Tibial nerve (tissue), 4 donors: ENCODE measurements around the gene LGR6. TPM values are rescaled to one million over a fixed set of nuclear protein-coding genes. Genes with fewer than 3 reads are reported as not detected.
"Not testable (repeated sequence)": the region's sequence is repeated elsewhere in the genome, so short reads cannot be mapped to it uniquely, and the experiment has no call there.

Experiments used
- DNase-seq, 2 donors: peaks; one replicate each; pipeline ENCODE4 v3.0.0-alpha.2; 2019; ENCODE audit warnings: low spot score in 2 of 2
- H3K27ac ChIP-seq, 4 donors: fragments of 200-600 bp; sonication (generic) in 3 of 4; one replicate each; pipeline ENCODE4 v1.5.1; 2017 to 2019; ENCODE audit warnings: mild to moderate bottlenecking in 1 of 4
- H3K27me3 ChIP-seq, 2 donors: fragments of 200-600 bp; sonication (generic) in 1 of 2; one replicate each; pipeline versions ENCODE4 v1.5.1 to v1.6.0; 2017 to 2019
- H3K36me3 ChIP-seq, 3 donors: fragments of 200-600 bp; sonication (generic); one replicate each; pipeline ENCODE4 v1.5.1; 2018 to 2019
- H3K4me1 ChIP-seq, 4 donors: fragments of 200-600 bp; sonication (generic) in 3 of 4; one replicate each; pipeline ENCODE4 v1.5.1; 2017 to 2019
- H3K4me3 ChIP-seq, 4 donors: fragments of 200-600 bp; sonication (generic) in 3 of 4; one replicate each; pipeline ENCODE4 v1.5.1; 2017 to 2019; ENCODE audit warnings: mild to moderate bottlenecking in 1 of 4, moderate library complexity in 1 of 4
- H3K9me3 ChIP-seq, 4 donors: fragments of 200-600 bp; sonication (generic) in 3 of 4; one replicate each; pipeline ENCODE4 v1.5.1; 2017 to 2019
- EP300 ChIP-seq, 2 donors: sonication (generic); formaldehyde crosslinking; IDR thresholded peaks; one replicate each; pipeline ENCODE4 v1.6.1; 2017; ENCODE audit warnings: antibody characterized with exemption in 2 of 2, mild to moderate bottlenecking in 1 of 2
- POLR2A ChIP-seq, 2 donors: fragments of 450-650 bp; IDR thresholded peaks; one replicate each; pipeline ENCODE4 v1.6.1; 2017; ENCODE audit warnings: antibody characterized with exemption in 2 of 2, mild to moderate bottlenecking in 2 of 2, moderate library complexity in 2 of 2
- WGBS, 2 donors: methylation state at CpG; one replicate each; pipeline ENCODE4 v1.1.5; 2018; 5-methylcytosine and 5-hydroxymethylcytosine counted together
- total RNA-seq, 4 donors: library from RNA; depleted of rRNA; stranded (reverse); fragments of >200 nt; gene quantifications; one replicate each; pipeline ENCODE4 v1.1.0, GENCODE V29; 2016
- TF ChIP-seq, protein P1 (sequence below), 5 experiments: fragments of 200-600 bp in 3 of 5; fragments of 450-650 bp in 2 of 5; sonication (generic) in 3 of 5; IDR thresholded peaks; one replicate each; pipeline ENCODE4 v1.5.1; 2016 to 2019; ENCODE audit warnings: antibody characterized with exemption in 5 of 5, mild to moderate bottlenecking in 3 of 5, moderate library complexity in 2 of 5

The LGR6 gene
- total RNA-seq, 4 donors from 2014 or later = 0.42 TPM; not detected in 3

DNA sequence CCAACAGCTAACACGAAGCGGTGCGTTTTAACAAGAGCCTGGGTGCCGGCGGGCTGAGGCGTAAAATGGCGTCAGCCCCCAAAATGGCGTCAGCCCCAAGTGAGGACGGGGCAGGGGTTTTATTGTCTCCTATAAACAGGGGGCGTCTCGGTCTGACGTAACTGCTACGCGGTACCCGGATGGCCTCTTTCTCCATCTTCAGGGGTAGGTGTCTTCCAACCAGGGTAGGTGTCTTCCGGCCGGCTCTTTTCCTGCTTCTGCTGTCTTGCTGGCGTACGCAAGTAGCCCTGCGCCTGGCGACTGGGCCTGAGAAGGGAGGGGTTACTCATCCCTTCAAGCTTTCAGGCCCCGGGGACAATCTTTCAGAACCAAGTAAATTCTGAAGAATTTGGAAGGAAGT is 45.3 kb downstream of the LGR6 start:
- H3K4me1 ChIP-seq = no peaks in the 10 kb centered on the region

DNA sequence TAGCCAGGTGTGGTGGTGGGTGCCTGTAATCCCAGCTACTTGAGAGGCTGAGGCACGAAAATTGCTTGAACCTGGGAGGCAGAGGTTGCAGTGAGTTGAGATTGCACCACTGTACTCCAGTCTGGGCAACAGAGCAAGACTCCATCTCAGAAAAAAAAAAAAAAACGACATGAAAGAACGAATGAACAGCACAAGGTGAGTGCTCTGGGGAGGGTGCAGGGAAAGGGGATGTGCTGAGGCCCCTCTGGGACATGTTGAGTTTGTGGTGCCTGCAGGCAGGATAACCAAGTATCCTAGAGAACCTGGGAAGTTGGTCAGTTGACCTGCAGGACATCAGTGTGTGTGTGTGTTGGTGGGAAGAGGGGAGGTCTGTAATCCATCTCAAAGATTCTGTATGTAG is 46.6 kb downstream of the LGR6 start:
- peaks cover 0 to 24% of the 10 kb centered on the region in 2 donors for H3K27me3 ChIP-seq
- H3K4me1 ChIP-seq, H3K36me3 ChIP-seq, H3K27ac ChIP-seq, H3K9me3 ChIP-seq, DNase-seq, H3K4me3 ChIP-seq: not testable (repeated sequence)
- WGBS, 2 donors = 64 to 73% methylated on average over 3 of the region's 3 CpGs

More for the DNA sequence above, 45.3 kb downstream of the LGR6 start:
- TF ChIP-seq POLR2A (IDR thresholded peaks at IDR 0.05) = no peak
- TF ChIP-seq, protein P1, sequence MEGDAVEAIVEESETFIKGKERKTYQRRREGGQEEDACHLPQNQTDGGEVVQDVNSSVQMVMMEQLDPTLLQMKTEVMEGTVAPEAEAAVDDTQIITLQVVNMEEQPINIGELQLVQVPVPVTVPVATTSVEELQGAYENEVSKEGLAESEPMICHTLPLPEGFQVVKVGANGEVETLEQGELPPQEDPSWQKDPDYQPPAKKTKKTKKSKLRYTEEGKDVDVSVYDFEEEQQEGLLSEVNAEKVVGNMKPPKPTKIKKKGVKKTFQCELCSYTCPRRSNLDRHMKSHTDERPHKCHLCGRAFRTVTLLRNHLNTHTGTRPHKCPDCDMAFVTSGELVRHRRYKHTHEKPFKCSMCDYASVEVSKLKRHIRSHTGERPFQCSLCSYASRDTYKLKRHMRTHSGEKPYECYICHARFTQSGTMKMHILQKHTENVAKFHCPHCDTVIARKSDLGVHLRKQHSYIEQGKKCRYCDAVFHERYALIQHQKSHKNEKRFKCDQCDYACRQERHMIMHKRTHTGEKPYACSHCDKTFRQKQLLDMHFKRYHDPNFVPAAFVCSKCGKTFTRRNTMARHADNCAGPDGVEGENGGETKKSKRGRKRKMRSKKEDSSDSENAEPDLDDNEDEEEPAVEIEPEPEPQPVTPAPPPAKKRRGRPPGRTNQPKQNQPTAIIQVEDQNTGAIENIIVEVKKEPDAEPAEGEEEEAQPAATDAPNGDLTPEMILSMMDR (IDR thresholded peaks at IDR 0.05) = no peak
- no peak for TF ChIP-seq EP300 (IDR thresholded peaks at IDR 0.05)
- Histone ChIP-seq H3K9me3 (no peaks in the 10 kb centered on the region), H3K36me3 (no peaks in the 10 kb centered on the region), H3K27me3 (peaks cover 0 to 24% of the 10 kb centered on the region in 2 donors), H3K4me3 (no peak overlapping the region), H3K27ac (no peak overlapping the region)
- DNase-seq = no peak
- WGBS, 2 donors = 88 to 89% methylated on average over 22 of the region's 22 CpGs

DNA sequence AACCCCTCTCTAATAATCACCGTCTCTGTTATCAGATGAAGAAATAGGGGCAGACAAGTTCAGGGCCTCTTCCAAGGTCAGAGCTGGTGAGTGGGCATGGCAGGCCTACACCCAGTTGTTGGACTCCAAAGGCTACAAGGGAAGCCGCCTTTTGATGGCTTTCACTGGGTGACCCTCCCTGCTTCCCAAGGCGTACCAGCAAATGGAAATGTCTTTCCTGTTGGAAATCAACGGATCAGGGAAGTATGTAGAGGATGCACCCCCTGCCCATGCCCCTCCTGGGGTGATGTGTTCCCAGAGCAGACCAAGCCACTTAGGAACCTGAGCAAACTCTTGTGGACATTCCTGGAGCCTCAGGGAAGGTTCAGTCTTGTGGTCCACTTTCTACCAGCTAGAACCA is 47.4 kb downstream of the LGR6 start:
- no peak overlapping the region for H3K4me3 ChIP-seq
- no peak for DNase-seq
- TF ChIP-seq, protein P1 (IDR thresholded peaks at IDR 0.05) = no peak
- TF ChIP-seq EP300 (IDR thresholded peaks at IDR 0.05) (no peak), POLR2A (IDR thresholded peaks at IDR 0.05) (no peak)
- H3K4me1 ChIP-seq = no peaks in the 10 kb centered on the region
- peaks cover 0 to 24% of the 10 kb centered on the region in 2 donors for H3K27me3 ChIP-seq
- 86 to 87% methylated on average over 4 of the region's 4 CpGs for WGBS, 2 donors
- no peak overlapping the region for H3K27ac ChIP-seq
- H3K36me3 ChIP-seq = no peaks in the 10 kb centered on the region
- no peaks in the 10 kb centered on the region for H3K9me3 ChIP-seq

DNA sequence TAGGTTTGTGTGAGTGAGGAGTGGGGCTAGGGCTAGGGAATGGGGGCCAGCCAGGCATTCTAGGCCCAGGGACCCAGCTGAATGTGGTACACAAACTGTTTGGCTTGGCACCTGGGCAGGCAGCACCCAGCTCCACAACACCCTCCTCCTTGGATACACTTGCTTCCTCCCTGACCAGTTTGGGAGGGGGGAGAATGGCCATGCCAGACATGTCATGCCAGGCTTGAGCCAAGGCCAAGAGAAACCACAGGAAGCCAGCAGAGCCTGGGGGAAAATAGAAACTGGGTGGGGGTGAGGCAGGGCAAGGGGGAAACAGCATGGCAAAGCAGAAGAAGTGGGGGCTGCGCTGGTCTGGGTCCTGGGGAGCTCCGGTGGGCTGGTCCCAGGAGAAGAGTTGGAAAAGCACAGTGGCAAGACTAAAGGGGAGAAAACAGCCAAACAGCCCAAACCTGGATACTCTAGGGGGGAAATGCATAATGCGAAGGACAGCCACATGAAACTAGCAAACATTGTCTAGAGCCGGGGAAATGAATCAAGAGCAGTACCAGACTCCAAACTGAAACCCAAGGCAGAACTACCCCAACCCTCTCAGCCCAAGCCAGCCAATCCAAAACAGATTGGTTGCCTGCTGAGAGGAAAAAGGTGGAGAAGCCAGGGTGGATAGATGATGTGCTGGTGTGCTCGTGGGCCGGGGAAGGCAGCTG is 47.9 kb downstream of the LGR6 start:
- WGBS, 2 donors = 67 to 80% methylated on average over 6 of the region's 6 CpGs
- DNase-seq = no peak
- Histone ChIP-seq H3K27ac (no peak overlapping the region), H3K36me3 (no peaks in the 10 kb centered on the region), H3K27me3 (peaks cover 0 to 22% of the 10 kb centered on the region in 2 donors), H3K9me3 (no peaks in the 10 kb centered on the region), H3K4me3 (no peak overlapping the region), H3K4me1 (no peaks in the 10 kb centered on the region)
- TF ChIP-seq POLR2A (IDR thresholded peaks at IDR 0.05) (no peak), EP300 (IDR thresholded peaks at IDR 0.05) (no peak)
- TF ChIP-seq, protein P1 (IDR thresholded peaks at IDR 0.05) = no peak

DNA sequence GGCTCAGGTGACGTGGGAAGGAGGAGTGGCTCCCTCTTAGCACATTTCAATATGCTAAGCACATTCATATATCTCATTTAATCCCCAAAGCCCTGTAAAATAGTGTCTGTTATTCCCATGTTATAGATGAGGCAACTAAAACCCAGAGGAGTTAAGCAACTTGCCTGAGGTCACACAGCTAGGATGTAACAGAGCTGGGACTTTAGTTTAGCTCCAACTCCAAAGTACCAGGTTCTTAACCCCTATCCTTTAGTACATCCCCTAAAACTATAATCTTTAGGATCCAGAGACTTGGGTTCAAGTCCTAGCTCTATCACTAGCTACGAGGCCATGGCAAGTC is 48.5 kb downstream of the LGR6 start:
- Histone ChIP-seq H3K36me3 (no peaks in the 10 kb centered on the region), H3K27me3 (peaks cover 0 to 17% of the 10 kb centered on the region in 2 donors), H3K9me3 (no peaks in the 10 kb centered on the region), H3K4me3 (no peak overlapping the region), H3K27ac (no peak overlapping the region), H3K4me1 (no peaks in the 10 kb centered on the region)
- TF ChIP-seq, protein P1 (IDR thresholded peaks at IDR 0.05) = no peak
- DNase-seq = no peak
- WGBS, 2 donors = 70 to 83% methylated on average over 2 of the region's 2 CpGs

DNA sequence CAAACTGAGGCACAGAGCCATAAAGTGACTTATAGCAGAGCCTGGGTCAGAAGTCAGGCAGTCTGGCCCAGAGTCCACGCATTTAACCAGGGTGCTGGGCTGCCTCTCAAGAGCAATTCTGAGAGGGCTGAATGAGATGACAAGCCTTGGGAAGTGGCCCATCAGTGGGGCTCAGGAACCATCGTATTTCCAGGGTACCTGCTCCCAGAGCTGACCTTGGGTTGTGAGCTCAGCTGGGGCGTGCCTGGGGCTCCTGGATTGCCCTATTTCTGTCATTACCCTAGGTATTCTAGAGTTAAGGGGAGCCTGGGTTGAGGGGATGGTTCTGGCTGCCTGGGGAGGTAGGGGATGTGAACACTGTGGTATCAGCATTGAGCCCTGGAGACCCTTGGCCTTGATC is 49.4 kb downstream of the LGR6 start:
- 76 to 84% methylated on average over 3 of the region's 3 CpGs for WGBS, 2 donors
- DNase-seq = no peak

More for the DNA sequence above, 49.4 kb downstream of the LGR6 start:
- Histone ChIP-seq H3K27ac (no peak overlapping the region), H3K27me3 (peaks cover 0 to 8% of the 10 kb centered on the region in 2 donors), H3K36me3 (no peaks in the 10 kb centered on the region), H3K9me3 (no peaks in the 10 kb centered on the region), H3K4me1 (no peaks in the 10 kb centered on the region), H3K4me3 (no peak overlapping the region)
- TF ChIP-seq POLR2A (IDR thresholded peaks at IDR 0.05) (no peak), EP300 (IDR thresholded peaks at IDR 0.05) (no peak)
- TF ChIP-seq, protein P1 (IDR thresholded peaks at IDR 0.05) = no peak
